BE2C (cell line): Measurements from ENCODE around the gene SEC14L6.

Experiments used
- DNase-seq: peaks from one replicate; pipeline ENCODE4 v3.0.0-alpha.2; 2020
- H3K27me3 ChIP-seq: fragments of 250-450 bp; sonication (Bioruptor Pico); 2 replicates; pipeline ENCODE4 v1.5.1; 2020; ENCODE audit warnings: mild to moderate bottlenecking
- H3K36me3 ChIP-seq: fragments of 250-450 bp; sonication (Bioruptor Pico); 2 replicates; pipeline ENCODE4 v1.5.1; 2020; ENCODE audit warnings: mild to moderate bottlenecking
- H3K4me1 ChIP-seq: fragments of 250-450 bp; sonication (Bioruptor Pico); 2 replicates; pipeline ENCODE4 v1.5.1; 2020
- H3K4me3 ChIP-seq: 2 replicates; pipeline ENCODE4 v1.5.1; 2011; ENCODE audit warnings: low read depth, low read length
- H3K9me3 ChIP-seq: fragments of 250-450 bp; sonication (Bioruptor Pico); 2 replicates; pipeline ENCODE4 v1.5.1; 2020
- CTCF ChIP-seq: IDR thresholded peaks from 2 replicates; pipeline ENCODE4 v1.5.1; 2012; ENCODE audit warnings: mild to moderate bottlenecking, low read depth, low read length

Gene SEC14L6

GRCh38 chr22:30483169-30483568 lies 63.4 kb downstream of the SEC14L6 start:
- no peaks in the 10 kb centered on the region for H3K4me1 ChIP-seq
- DNase-seq = no peak
- H3K36me3 ChIP-seq = no peaks in the 10 kb centered on the region
- TF ChIP-seq CTCF = no peak
- no peaks in the 10 kb centered on the region for H3K9me3 ChIP-seq
- no peak overlapping the region for H3K4me3 ChIP-seq
- H3K27me3 ChIP-seq = peaks cover 6% of the 10 kb centered on the region

- no peaks in the 10 kb centered on the region for H3K9me3 ChIP-seq
- no peak overlapping the region for H3K4me3 ChIP-seq
Measured at GRCh38 chr22:30481711-30482110, 64.8 kb downstream of the SEC14L6 start.

GRCh38 chr22:30479981-30480380 lies 66.6 kb downstream of the SEC14L6 start:
- H3K36me3 ChIP-seq = no peaks in the 10 kb centered on the region
- no peaks in the 10 kb centered on the region for H3K9me3 ChIP-seq
- peaks cover 15% of the 10 kb centered on the region for H3K27me3 ChIP-seq
- TF ChIP-seq CTCF = no peak
- H3K4me1 ChIP-seq = no peaks in the 10 kb centered on the region
- no peak for DNase-seq
- H3K4me3 ChIP-seq = no peak overlapping the region

More at GRCh38 chr22:30481711-30482110, 64.8 kb downstream of the SEC14L6 start:
- Histone ChIP-seq H3K4me1 (no peaks in the 10 kb centered on the region), H3K36me3 (no peaks in the 10 kb centered on the region), H3K27me3 (peaks cover 15% of the 10 kb centered on the region)
- no peak for TF ChIP-seq CTCF
- no peak for DNase-seq

GRCh38 chr22:30474683-30475424 lies 71.7 kb downstream of the SEC14L6 start:
- Histone ChIP-seq H3K27me3 (peaks cover 21% of the 10 kb centered on the region), H3K4me1 (no peaks in the 10 kb centered on the region), H3K36me3 (no peaks in the 10 kb centered on the region), H3K4me3 (no peak overlapping the region), H3K9me3 (no peaks in the 10 kb centered on the region)
- no peak for DNase-seq
- no peak for TF ChIP-seq CTCF

GRCh38 chr22:30474121-30474520 lies 72.4 kb downstream of the SEC14L6 start:
- Histone ChIP-seq H3K4me3 (no peak overlapping the region), H3K4me1 (no peaks in the 10 kb centered on the region), H3K9me3 (no peaks in the 10 kb centered on the region), H3K27me3 (peaks cover 21% of the 10 kb centered on the region), H3K36me3 (no peaks in the 10 kb centered on the region)
- TF ChIP-seq CTCF = no peak
- DNase-seq = no peak

GRCh38 chr22:30472994-30473720 lies 73.4 kb downstream of the SEC14L6 start:
- DNase-seq = no peak
- Histone ChIP-seq H3K27me3 (peaks cover 14% of the 10 kb centered on the region), H3K36me3 (no peaks in the 10 kb centered on the region), H3K9me3 (no peaks in the 10 kb centered on the region), H3K4me3 (no peak overlapping the region), H3K4me1 (no peaks in the 10 kb centered on the region)
- TF ChIP-seq CTCF = no peak
